IMR-90 (cell line): ENCODE data around the gene MAGEA6. TPM values are rescaled to one million over a fixed set of nuclear protein-coding genes. Genes with fewer than 3 reads are reported as not detected.

ENCODE experiments used
- ATAC-seq: fragments of 200-7000 bp; cut with Tn5 transposase; 2 replicates; pipeline ENCODE4 v1.9.1; 2020; ENCODE audit warnings: low read depth, mild to moderate bottlenecking, moderate library complexity
- BruUV-seq: library from RNA; stranded (reverse); fragments of 400-500 nt; replicated peaks from 2 replicates; lab custom pipeline; 2021; lab: Mats Ljungman, UMichigan
- CTCF ChIA-PET: fragments of 300-600 bp; formaldehyde crosslinking; extraction: SDS; loops from one replicate; lab custom pipeline; 2021; ENCODE audit warnings: antibody characterized with exemption; lab: Yijun Ruan, JAX
- POLR2A ChIA-PET: fragments of 300-600 bp; sonication (Branson Sonifier 250); formaldehyde crosslinking; loops from one replicate; lab custom pipeline; 2022; ENCODE audit warnings: antibody characterized with exemption; ENCODE audit not compliant: unreplicated experiment; lab: Charles Lee
- DNase-seq: peaks from one replicate; pipeline ENCODE4 v3.0.0; 2013
- H2AFZ ChIP-seq: replicated peaks from 2 replicates; pipeline ENCODE3; 2013; ENCODE audit warnings: low read length, mild to moderate bottlenecking; ENCODE audit not compliant: poor library complexity
- H2AK5ac ChIP-seq: 2 replicates; pipeline ENCODE4 v1.6.1; 2013; ENCODE audit warnings: low read depth, low read length, inconsistent platforms
- H2AK9ac ChIP-seq: replicated peaks from 2 replicates; pipeline ENCODE3; 2013; ENCODE audit warnings: mild to moderate bottlenecking, low read depth, low read length, moderate library complexity; ENCODE audit not compliant: poor library complexity
- H2BK120ac ChIP-seq: 2 replicates; pipeline ENCODE4 v1.6.1; 2013; ENCODE audit warnings: low read depth, low read length, inconsistent platforms
- H2BK15ac ChIP-seq: 3 replicates; pipeline ENCODE4 v1.6.1; 2013; ENCODE audit warnings: low read depth, low read length, inconsistent platforms
- H2BK20ac ChIP-seq: 2 replicates; pipeline ENCODE4 v1.6.1; 2013; ENCODE audit warnings: low read depth, mild to moderate bottlenecking, inconsistent platforms, low read length, moderate library complexity
- H2BK5ac ChIP-seq: 2 replicates; pipeline ENCODE4 v1.6.1; 2013; ENCODE audit warnings: mild to moderate bottlenecking, low read depth, low read length, inconsistent platforms; ENCODE audit not compliant: poor library complexity, severe bottlenecking
- H3K14ac ChIP-seq: replicated peaks from 2 replicates; pipeline ENCODE4 v1.6.1; 2013; ENCODE audit warnings: low read depth, low read length, inconsistent platforms
- H3K18ac ChIP-seq: 2 replicates; pipeline ENCODE4 v1.6.1; 2013; ENCODE audit warnings: low read depth, low read length, control low read depth
- H3K23ac ChIP-seq: 2 replicates; pipeline ENCODE4 v1.6.1; 2013; ENCODE audit warnings: low read depth, low read length, inconsistent platforms
- H3K27ac ChIP-seq: 2 replicates; pipeline ENCODE4 v1.5.1; 2013; ENCODE audit warnings: mild to moderate bottlenecking, control low read depth, low read length; ENCODE audit not compliant: insufficient read depth
- H3K27me3 ChIP-seq: 2 replicates; pipeline ENCODE4 v1.6.1; 2013; ENCODE audit warnings: low read length; ENCODE audit not compliant: control insufficient read depth, insufficient read depth
- H3K36me3 ChIP-seq: 2 replicates; pipeline ENCODE4 v1.6.1; 2013; ENCODE audit warnings: low read length, mixed read lengths; ENCODE audit not compliant: control insufficient read depth, insufficient read depth
- H3K4ac ChIP-seq: 2 replicates; pipeline ENCODE4 v1.6.1; 2013; ENCODE audit warnings: low read depth, low read length, inconsistent platforms
- H3K4me1 ChIP-seq: 2 replicates; pipeline ENCODE4 v1.6.1; 2013; ENCODE audit warnings: low read length, mixed read lengths; ENCODE audit not compliant: control insufficient read depth, insufficient read depth
- H3K4me2 ChIP-seq: 2 replicates; pipeline ENCODE4 v1.6.1; 2013; ENCODE audit warnings: low read depth, mild to moderate bottlenecking, control low read depth, low read length, moderate library complexity
- H3K4me3 ChIP-seq: 2 replicates; pipeline ENCODE4 v1.5.1; 2013; ENCODE audit warnings: low read depth, mild to moderate bottlenecking, control low read depth, low read length, moderate library complexity; ENCODE audit not compliant: insufficient read depth
- H3K56ac ChIP-seq: 2 replicates; pipeline ENCODE4 v1.6.1; 2013; ENCODE audit warnings: low read length, inconsistent platforms; ENCODE audit not compliant: insufficient read depth; ENCODE audit errors: extremely low read depth
- H3K79me1 ChIP-seq, 2 experiments: 2 replicates each; pipeline ENCODE4 v1.6.1; 2013; ENCODE audit warnings: low read length in 2 of 2, inconsistent platforms in 1 of 2, low read depth in 1 of 2
- H3K9ac ChIP-seq: 2 replicates; pipeline ENCODE4 v1.6.1; 2013; ENCODE audit warnings: low read depth, low read length, control low read depth
- H3K9me1 ChIP-seq: 2 replicates; pipeline ENCODE4 v1.6.1; 2013; ENCODE audit warnings: low read length, inconsistent platforms; ENCODE audit not compliant: insufficient read depth
- H3K9me3 ChIP-seq: 2 replicates; pipeline ENCODE4 v1.6.1; 2013; ENCODE audit warnings: low read length; ENCODE audit not compliant: control insufficient read depth, insufficient read depth
- H4K20me1 ChIP-seq: 2 replicates; pipeline ENCODE4 v1.6.1; 2013; ENCODE audit warnings: low read length, inconsistent platforms; ENCODE audit not compliant: insufficient read depth
- H4K5ac ChIP-seq: 2 replicates; pipeline ENCODE4 v1.6.1; 2013; ENCODE audit warnings: mild to moderate bottlenecking, low read depth, low read length, control low read depth
- H4K8ac ChIP-seq, 2 experiments: 2 replicates each; pipeline ENCODE4 v1.6.1; 2013; ENCODE audit warnings: low read depth in 2 of 2, low read length in 2 of 2, control low read depth in 1 of 2, inconsistent platforms in 1 of 2
- H4K91ac ChIP-seq: 2 replicates; pipeline ENCODE4 v1.6.1; 2013; ENCODE audit warnings: low read depth, low read length, inconsistent platforms; ENCODE audit not compliant: insufficient read depth
- BHLHE40 ChIP-seq: fragments of 150-350 bp; IDR thresholded peaks from 2 replicates; pipeline ENCODE4 v1.6.1; 2016; ENCODE audit warnings: mild to moderate bottlenecking, low read depth, low read length
- CHD1 ChIP-seq: IDR thresholded peaks from 2 replicates; pipeline ENCODE4 v1.6.1; 2012; ENCODE audit warnings: low read depth, low read length, improper control_type of control experiment
- ELK1 ChIP-seq: fragments of 150-350 bp; IDR thresholded peaks from 2 replicates; pipeline ENCODE4 v1.6.1; 2016; ENCODE audit warnings: low read depth, mild to moderate bottlenecking, low read length, moderate library complexity, borderline replicate concordance
- FOS ChIP-seq: fragments of 150-350 bp; IDR thresholded peaks from 2 replicates; pipeline ENCODE4 v1.6.1; 2016; ENCODE audit warnings: low read depth, low read length
- MXI1 ChIP-seq: IDR thresholded peaks from 2 replicates; pipeline ENCODE4 v1.6.1; 2012; ENCODE audit warnings: low read depth, mild to moderate bottlenecking, low read length, moderate library complexity, borderline replicate concordance
- NFE2L2 ChIP-seq: fragments of 150-350 bp; IDR thresholded peaks from 2 replicates; pipeline ENCODE4 v1.6.1; 2016; ENCODE audit warnings: low read depth, mild to moderate bottlenecking, low read length
- POLR2A ChIP-seq: IDR thresholded peaks from 2 replicates; pipeline ENCODE4 v1.6.1; 2012; ENCODE audit warnings: mild to moderate bottlenecking, low read depth, low read length
- SMC3 ChIP-seq: fragments of 150-350 bp; IDR thresholded peaks from 2 replicates; pipeline ENCODE4 v1.6.1; 2016; ENCODE audit warnings: low read depth, mild to moderate bottlenecking, antibody characterized with exemption, low read length, moderate library complexity
- WGBS, 2 experiments: methylation state at CpG; one replicate each; pipeline versions ENCODE4 v1.1.5 to v1.1.7; 2013; ENCODE audit warnings: missing lambda C conversion rate in 2 of 2; ENCODE audit not compliant: insufficient read length in 1 of 2; ENCODE audit errors: extremely low coverage in 2 of 2; 5-methylcytosine and 5-hydroxymethylcytosine counted together
- dilution Hi-C: fragments of 300-500 bp; cut with HindIII; formaldehyde crosslinking; loops from one replicate; pipeline ENCODE4 v1.14.3; 2018; ENCODE audit warnings: low sequenced_read_pairs; ENCODE audit not compliant: unreplicated experiment
- in situ Hi-C: fragments of 300-500 bp; cut with MboI; formaldehyde crosslinking; loops from 3 replicates; pipeline ENCODE4 v1.14.3; 2019; ENCODE audit warnings: low sequenced_read_pairs, inconsistent platforms, mixed read lengths
- intact Hi-C: fragments of 100-400 bp; cut with micrococcal nuclease; formaldehyde crosslinking; loops from 2 replicates; pipeline ENCODE4 v1.10.0; 2022
- polyA plus RNA-seq, 3 experiments: library from polyadenylated mRNA; depleted of rRNA; stranded (reverse); fragments of >200 nt; gene quantifications; 2 replicates each; pipeline ENCODE4 v1.2.3, GENCODE V29; 2012; ENCODE audit warnings: low replicate concordance in 1 of 3
- total RNA-seq: library from RNA; depleted of rRNA; stranded (reverse); fragments of >200 nt; gene quantifications from 2 replicates; pipeline ENCODE4 v1.2.3, GENCODE V29; 2012

The MAGEA6 gene
- total and polyA plus RNA-seq, 2 of the 4 experiments (the other 2 are of a cell fraction) = not detected

GRCh38 chrX:152818356-152818755, 48.9 kb upstream of the MAGEA6 start:
- Histone ChIP-seq H3K4me3 (no peak overlapping the region), H2AK9ac (no peak overlapping the region), H3K9ac (no peak overlapping the region), H3K27me3 (no peaks in the 10 kb centered on the region), H2BK15ac (no peak overlapping the region), H2BK5ac (no peak overlapping the region), H3K56ac (no peak overlapping the region), H3K4ac (no peak overlapping the region), H3K14ac (no peak overlapping the region), H3K9me1 (no peaks in the 10 kb centered on the region), H3K23ac (no peak overlapping the region), H4K8ac (no peak overlapping the region), H3K4me2 (no peak overlapping the region), H3K9me3 (no peaks in the 10 kb centered on the region), H3K79me1 (no peaks in the 10 kb centered on the region), H2AFZ (no peak overlapping the region), H2AK5ac (no peak overlapping the region), H3K27ac (no peak overlapping the region), H3K36me3 (no peaks in the 10 kb centered on the region), H4K91ac (no peak overlapping the region), H4K20me1 (no peaks in the 10 kb centered on the region), H2BK120ac (no peak overlapping the region), H3K4me1 (peaks cover 4% of the 10 kb centered on the region; the same call in 1 of the 2 replicates), H3K18ac (no peak overlapping the region), H2BK20ac (no peak overlapping the region), H4K5ac (no peak overlapping the region)
- in situ Hi-C loops = loop anchor here (25.0 kb wide), 1 partner anchor 1656 kb away; no protein-coding TSS in a partner anchor
- ATAC-seq (no peak), DNase-seq (no peak)
- no CpG with 5 or more reads among the region's 5 CpGs for WGBS, 2 experiments
- POLR2A ChIA-PET = no interaction called here
- CTCF ChIA-PET = no interaction called here
- intact Hi-C loops = loop anchor here (5.0 kb wide), 1 partner anchor 176 kb away; no protein-coding TSS in a partner anchor
- dilution Hi-C loops = no loop called here
- no peak for TF ChIP-seq BHLHE40
- no peak for TF ChIP-seq SMC3
- no peak for TF ChIP-seq FOS
- TF ChIP-seq NFE2L2 = no peak
- no peak for TF ChIP-seq ELK1
- TF ChIP-seq MXI1 = no peak
- TF ChIP-seq CHD1 = no peak
- TF ChIP-seq POLR2A = no peak
- BruUV-seq = no TSS peak
